C4-2B (cell line): ENCODE results near the gene ENDOU.

ENCODE experiments used
- H3K27ac ChIP-seq: fragments of 450-650 bp; 2 replicates; pipeline ENCODE4 v1.5.1; 2017
- ZFX ChIP-seq: fragments of 450-650 bp; IDR thresholded peaks from 2 replicates; pipeline ENCODE4 v1.6.1; 2017
- TF ChIP-seq, protein P1 (sequence below): fragments of 450-650 bp; conservative IDR thresholded peaks from 2 replicates; pipeline ENCODE4 v1.5.1; 2017; ENCODE audit warnings: mild to moderate bottlenecking

Gene ENDOU, protein sequence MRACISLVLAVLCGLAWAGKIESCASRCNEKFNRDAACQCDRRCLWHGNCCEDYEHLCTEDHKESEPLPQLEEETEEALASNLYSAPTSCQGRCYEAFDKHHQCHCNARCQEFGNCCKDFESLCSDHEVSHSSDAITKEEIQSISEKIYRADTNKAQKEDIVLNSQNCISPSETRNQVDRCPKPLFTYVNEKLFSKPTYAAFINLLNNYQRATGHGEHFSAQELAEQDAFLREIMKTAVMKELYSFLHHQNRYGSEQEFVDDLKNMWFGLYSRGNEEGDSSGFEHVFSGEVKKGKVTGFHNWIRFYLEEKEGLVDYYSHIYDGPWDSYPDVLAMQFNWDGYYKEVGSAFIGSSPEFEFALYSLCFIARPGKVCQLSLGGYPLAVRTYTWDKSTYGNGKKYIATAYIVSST

DNA sequence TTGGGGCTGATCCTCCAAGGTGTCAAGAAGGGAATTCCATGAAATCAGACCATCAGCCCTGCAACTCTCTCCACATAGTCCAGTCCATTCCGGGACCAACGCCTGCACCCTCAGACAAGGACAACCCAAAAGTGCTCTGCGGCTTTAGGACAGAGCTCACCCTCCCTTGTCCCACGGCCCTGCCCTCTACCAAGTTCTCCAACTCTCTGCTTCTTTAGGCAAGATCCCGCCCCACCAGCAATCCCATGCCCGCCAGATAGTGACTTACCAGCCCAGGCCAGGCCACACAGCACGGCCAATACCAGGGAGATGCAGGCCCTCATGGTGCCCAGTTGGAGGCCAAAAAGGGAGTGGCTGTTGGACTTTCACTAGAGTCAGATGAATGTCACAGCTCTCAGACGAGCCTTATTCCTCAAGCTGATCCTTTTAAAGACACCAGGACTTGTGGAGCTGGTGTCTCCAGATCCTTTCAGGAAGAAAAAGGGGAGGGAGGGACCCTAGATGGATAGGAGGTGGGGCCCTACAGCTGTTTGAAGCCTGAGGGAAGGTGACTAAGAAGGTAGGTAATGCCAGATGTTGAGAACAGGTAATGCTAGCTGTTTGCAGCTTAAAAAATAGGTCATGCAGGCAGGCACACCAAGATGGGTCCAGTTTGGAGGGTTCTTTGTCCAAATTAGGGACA lies at the start of gene ENDOU:
TSS of gene ENDOU (minus strand) at position 400 of the 682 bp plus-strand sequence. CDS start at position 323, 77 bp downstream.
- H3K27ac ChIP-seq: no peak within 1 kb of the TSS

DNA sequence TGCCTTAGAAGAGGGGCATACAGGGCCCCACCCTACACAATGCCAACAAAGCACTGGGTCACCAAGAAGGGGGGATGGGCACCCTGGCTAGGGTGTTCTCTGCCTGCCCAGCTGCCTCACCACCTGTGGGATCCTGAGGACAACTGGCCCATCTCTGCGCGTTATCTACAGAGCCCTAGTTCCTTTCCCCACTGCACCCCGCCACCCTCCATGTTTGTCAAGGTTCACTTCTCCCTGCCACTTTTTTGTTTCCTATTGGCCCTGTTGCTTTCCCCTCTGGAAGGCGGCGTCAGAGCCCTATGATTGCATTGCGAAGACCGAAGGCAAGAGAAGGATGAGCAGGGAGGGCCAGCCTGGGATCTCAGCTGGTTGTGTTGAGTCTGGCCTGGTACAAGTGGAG lies 49.4 kb upstream of the ENDOU start:
- TF ChIP-seq, protein P1, sequence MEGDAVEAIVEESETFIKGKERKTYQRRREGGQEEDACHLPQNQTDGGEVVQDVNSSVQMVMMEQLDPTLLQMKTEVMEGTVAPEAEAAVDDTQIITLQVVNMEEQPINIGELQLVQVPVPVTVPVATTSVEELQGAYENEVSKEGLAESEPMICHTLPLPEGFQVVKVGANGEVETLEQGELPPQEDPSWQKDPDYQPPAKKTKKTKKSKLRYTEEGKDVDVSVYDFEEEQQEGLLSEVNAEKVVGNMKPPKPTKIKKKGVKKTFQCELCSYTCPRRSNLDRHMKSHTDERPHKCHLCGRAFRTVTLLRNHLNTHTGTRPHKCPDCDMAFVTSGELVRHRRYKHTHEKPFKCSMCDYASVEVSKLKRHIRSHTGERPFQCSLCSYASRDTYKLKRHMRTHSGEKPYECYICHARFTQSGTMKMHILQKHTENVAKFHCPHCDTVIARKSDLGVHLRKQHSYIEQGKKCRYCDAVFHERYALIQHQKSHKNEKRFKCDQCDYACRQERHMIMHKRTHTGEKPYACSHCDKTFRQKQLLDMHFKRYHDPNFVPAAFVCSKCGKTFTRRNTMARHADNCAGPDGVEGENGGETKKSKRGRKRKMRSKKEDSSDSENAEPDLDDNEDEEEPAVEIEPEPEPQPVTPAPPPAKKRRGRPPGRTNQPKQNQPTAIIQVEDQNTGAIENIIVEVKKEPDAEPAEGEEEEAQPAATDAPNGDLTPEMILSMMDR: no peak
- no peak for TF ChIP-seq ZFX
- no peak overlapping the region; the same call in 1 of the 2 replicates for H3K27ac ChIP-seq

More for the DNA sequence above, at the start of gene ENDOU:
- no peak for TF ChIP-seq ZFX
- TF ChIP-seq, protein P1: no peak

DNA sequence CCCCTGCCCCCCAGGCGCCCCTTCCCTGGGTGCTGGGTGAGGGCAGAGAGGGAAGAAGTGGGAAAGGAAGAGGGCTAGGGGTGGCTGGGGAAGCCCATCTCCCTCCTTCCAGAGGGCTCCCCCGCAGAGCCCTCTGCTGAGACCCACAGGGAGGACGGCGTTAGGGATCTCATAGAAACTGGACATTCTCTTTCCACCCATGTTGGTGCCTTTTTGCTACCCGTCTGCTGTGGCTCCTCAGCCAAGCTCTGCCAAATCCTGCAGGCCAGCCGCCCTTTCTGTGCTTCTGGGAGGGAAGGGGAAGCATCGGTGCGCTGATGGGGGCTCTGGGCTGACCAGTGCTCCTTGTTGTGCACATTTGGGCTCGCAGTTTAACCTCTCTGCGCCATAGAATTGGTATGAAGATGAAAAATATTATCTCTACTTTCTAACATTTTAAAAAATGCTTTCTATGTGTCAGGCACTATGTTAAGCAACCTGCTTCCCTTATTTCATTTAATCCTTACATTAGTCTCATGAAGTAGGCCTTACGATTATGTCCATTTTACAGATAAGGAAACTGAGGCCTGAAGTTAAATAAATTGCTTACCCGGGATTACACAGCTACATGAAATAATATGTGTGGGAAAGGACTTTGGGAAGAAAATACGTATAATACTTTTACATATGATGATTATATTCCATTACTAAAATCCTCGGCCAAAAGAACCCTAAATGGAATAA lies 48.7 kb upstream of the ENDOU start:
- TF ChIP-seq, protein P1: no peak
- no peak for TF ChIP-seq ZFX
- peak overlapping the region; percentile 66 for H3K27ac ChIP-seq

DNA sequence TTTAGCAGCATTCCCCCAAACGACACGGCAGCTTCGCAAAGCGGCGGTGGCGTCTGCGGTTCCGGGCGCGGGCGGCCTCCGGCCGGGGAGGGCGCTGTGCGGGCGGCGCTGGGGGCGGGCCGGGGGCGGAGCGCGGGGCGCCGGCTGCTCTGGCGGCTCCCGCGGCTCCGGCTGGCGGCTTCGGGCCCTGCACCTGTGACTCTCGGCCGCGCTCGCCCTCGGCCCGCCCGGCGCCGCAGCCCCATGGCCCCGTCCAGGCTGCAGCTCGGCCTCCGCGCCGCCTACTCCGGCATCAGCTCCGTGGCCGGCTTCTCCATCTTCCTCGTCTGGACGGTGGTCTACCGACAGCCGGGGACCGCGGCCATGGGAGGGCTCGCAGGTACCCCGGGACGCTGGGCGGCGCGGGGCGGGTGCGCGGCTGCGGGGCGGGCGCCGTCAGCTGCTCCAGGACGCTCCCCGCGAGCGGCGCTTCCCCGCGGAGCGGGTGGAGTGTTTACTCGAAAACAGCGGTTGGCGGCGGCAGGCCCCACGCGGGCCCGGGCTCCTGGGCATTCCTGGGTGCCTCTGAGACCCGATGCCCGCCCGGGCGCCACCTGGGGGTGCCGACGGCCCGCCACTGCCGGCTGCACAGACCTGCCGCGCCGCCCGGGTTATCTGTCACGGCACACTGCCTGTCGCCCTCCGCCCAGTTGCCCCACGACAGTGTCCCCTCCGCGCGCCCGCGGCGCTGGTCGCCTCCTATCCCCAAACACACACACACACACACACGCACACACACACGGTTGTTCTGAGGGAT lies 48.0 kb upstream of the ENDOU start, which contains the start of gene SLC48A1:
TSS of gene SLC48A1 (plus strand) at position 177 of the 796 bp plus-strand sequence. CDS start at position 244, 67 bp downstream.
- TF ChIP-seq, protein P1: peak; percentile 91
- TF ChIP-seq ZFX: peak; percentile 69; the same call in 1 of the 2 replicates
- peak within 1 kb of the TSS; percentile 66 for H3K27ac ChIP-seq

DNA sequence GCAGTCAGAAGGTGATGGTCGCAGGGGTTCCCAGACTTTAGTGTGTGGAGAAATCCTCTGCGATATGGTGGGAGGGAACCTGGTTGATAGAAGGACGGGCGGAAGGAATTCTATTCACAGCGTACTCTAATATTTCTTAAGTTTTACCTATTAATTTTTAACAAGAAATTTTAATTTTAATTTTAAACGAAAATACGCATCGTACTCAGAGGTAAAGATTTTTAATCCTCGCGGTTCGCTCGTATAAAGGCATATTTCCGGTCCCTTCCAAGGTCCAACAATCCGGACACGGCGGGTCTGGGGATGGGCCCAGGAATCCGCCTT lies 47.4 kb upstream of the ENDOU start:
- no peak for TF ChIP-seq ZFX
- TF ChIP-seq, protein P1: no peak
- peak overlapping the region; percentile 66 for H3K27ac ChIP-seq

DNA sequence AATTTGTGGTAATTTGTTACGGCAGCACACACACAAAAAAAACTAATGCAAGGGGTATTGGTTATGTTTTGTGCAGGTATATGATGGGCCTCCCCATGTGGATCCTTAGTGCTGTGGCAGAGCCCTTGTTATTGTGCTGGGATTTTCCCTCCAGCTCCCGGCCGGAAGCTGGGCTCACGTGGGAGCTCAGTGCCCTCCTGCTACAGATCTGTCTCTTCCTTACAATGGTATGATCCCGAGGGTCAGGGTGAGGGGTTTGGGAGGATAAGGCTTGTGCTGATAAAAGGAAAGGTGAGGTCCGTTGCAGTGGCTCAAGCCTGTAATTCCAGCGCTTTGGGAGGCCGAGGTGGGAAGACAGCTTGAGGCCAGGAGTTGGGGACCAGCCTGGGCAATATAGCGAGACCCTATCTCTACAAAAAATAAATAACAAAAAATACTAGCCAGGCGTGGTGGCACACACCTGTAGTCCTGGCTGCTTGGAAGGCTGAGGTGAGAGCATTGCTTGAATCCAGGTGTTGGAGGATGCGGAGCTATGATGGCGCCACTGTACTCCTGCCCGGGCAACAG lies 46.9 kb upstream of the ENDOU start:
- H3K27ac ChIP-seq: no peak overlapping the region; the same call in 1 of the 2 replicates
- no peak for TF ChIP-seq ZFX
- TF ChIP-seq, protein P1: no peak
